Erythroblast (primary cell): ENCODE results near the gene TAF13.

Experiments
- GATA1 ChIP-seq: IDR thresholded peaks from 2 replicates; pipeline ENCODE4 v1.6.1; 2011; ENCODE audit warnings: low read depth, mild to moderate bottlenecking, control low read depth, low read length, moderate library complexity
- POLR2A ChIP-seq: IDR thresholded peaks from 2 replicates; pipeline ENCODE4 v1.6.1; 2011; ENCODE audit warnings: mild to moderate bottlenecking, low read length

DNA sequence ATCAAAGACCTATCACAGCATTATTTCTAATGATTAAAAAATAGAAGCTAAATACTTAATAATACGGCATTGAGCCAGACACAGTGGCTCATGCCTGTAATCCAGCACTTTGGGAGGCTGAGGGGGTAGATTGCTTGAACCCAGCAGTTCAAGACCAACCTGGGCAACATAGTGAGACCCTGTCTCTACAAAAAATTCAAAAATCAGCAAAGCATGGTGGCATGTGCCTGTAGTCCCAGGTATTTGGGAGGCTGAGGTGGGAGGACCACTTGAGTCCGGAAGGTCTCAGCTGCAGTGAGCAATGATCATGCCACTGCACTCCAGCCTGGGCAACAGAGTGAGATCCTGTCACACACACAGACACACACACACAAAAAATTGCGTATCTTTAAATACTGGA, 10.7 kb downstream of the TAF13 start:
- TF ChIP-seq POLR2A (no peak), GATA1 (no peak)
